ENCODE measurements around the gene CD6. TPM values are rescaled to one million over a fixed set of nuclear protein-coding genes. Genes with fewer than 3 reads are reported as not detected.

Gene CD6
- total and polyA plus RNA-seq, 10 of the 15 experiments (the other 5 are each of a cell fraction or from before 2014, with no cell fraction given), result 0.37 to 17.6 (median 6.2) TPM

DNA sequence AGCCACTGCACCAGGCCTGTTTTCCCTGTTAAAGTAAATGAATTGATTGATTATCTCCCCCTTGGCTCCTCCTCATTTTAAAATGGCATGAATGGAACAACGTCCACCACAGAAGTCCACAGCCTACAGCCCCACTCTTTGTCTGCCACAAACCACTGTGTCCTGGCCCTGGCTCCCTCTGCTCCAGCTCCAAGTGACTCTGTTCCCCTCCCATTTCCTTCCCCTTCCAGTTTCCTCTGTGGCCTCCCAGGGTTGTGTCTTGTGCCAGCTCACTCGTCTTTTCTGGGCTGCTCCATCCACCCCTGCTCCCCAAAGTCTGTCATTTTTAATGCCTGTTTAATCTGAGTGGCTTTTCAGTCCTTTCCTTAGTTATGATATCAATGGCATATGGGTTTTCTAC lies 78.4 kb downstream of the CD6 start:
- H3K27me3 ChIP-seq (replicated peaks in 1 of 2; ENCODE audit: control insufficient read depth in 2 of 2, insufficient read depth in 2 of 2, low read length in 1 of 2), result no peaks in the 10 kb centered on the region
- SMC1A ChIA-PET (ENCODE audit: uncharacterized antibody, unreplicated experiment), result interaction anchor here (2.2 kb wide), 1 partner anchor 8 kb away, joined by 13 read pairs; no protein-coding TSS in a partner anchor
- POLR2A ChIA-PET, result interaction anchor here (0.8 kb wide), 1 partner anchor 8 kb away, joined by 5 read pairs; no protein-coding TSS in a partner anchor
- no peak for TF ChIP-seq YBX1 (IDR thresholded peaks at IDR 0.05)
- TF ChIP-seq, protein P1, sequence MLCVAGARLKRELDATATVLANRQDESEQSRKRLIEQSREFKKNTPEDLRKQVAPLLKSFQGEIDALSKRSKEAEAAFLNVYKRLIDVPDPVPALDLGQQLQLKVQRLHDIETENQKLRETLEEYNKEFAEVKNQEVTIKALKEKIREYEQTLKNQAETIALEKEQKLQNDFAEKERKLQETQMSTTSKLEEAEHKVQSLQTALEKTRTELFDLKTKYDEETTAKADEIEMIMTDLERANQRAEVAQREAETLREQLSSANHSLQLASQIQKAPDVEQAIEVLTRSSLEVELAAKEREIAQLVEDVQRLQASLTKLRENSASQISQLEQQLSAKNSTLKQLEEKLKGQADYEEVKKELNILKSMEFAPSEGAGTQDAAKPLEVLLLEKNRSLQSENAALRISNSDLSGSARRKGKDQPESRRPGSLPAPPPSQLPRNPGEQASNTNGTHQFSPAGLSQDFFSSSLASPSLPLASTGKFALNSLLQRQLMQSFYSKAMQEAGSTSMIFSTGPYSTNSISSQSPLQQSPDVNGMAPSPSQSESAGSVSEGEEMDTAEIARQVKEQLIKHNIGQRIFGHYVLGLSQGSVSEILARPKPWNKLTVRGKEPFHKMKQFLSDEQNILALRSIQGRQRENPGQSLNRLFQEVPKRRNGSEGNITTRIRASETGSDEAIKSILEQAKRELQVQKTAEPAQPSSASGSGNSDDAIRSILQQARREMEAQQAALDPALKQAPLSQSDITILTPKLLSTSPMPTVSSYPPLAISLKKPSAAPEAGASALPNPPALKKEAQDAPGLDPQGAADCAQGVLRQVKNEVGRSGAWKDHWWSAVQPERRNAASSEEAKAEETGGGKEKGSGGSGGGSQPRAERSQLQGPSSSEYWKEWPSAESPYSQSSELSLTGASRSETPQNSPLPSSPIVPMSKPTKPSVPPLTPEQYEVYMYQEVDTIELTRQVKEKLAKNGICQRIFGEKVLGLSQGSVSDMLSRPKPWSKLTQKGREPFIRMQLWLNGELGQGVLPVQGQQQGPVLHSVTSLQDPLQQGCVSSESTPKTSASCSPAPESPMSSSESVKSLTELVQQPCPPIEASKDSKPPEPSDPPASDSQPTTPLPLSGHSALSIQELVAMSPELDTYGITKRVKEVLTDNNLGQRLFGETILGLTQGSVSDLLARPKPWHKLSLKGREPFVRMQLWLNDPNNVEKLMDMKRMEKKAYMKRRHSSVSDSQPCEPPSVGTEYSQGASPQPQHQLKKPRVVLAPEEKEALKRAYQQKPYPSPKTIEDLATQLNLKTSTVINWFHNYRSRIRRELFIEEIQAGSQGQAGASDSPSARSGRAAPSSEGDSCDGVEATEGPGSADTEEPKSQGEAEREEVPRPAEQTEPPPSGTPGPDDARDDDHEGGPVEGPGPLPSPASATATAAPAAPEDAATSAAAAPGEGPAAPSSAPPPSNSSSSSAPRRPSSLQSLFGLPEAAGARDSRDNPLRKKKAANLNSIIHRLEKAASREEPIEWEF (IDR thresholded peaks at IDR 0.05; ENCODE audit: insufficient replicate concordance, low read depth, low read length), result no peak
- H3K36me3 ChIP-seq (ENCODE audit: control insufficient read depth in 2 of 2, insufficient read depth in 2 of 2, low read length in 1 of 2), result 0 out of 4 replicates have a peak, but pooled peaks cover 0 to 2% of the 10 kb centered on the region in 2 experiments
- RAD21 ChIA-PET (ENCODE audit: unreplicated experiment), result no interaction called here
- H3K79me2 ChIP-seq (ENCODE audit: control insufficient read depth, insufficient read depth, low read length), result no peaks in the 10 kb centered on the region
- BruUV-seq (replicated peaks), result no TSS peak
- H3K9ac ChIP-seq (ENCODE audit: control insufficient read depth, insufficient read depth, low read length), result no peak overlapping the region
- no peak overlapping the region for H2AFZ ChIP-seq (ENCODE audit: control insufficient read depth, low read depth, low read length)
- no peak overlapping the region for H3K4me2 ChIP-seq (ENCODE audit: control insufficient read depth, insufficient read depth)
- in situ Hi-C loops (cut with MboI) (no loop called here), intact Hi-C loops (cut with micrococcal nuclease; ENCODE audit: unreplicated experiment) (no loop called here)
- H3K4me3 ChIP-seq, result no peak overlapping the region
- DNase-seq (ENCODE audit: low read depth, low spot score) (no peak), FAIRE-seq (no peak), ATAC-seq (no peak)
- no peaks in the 10 kb centered on the region for H3K9me3 ChIP-seq (replicated peaks; ENCODE audit: control insufficient read depth, insufficient read depth, low read length)
- WGBS (ENCODE audit: insufficient coverage, insufficient replicate concordance, low lambda C conversion rate, missing lambda C conversion rate), result 0% methylated on average over 2 of the region's 2 CpGs
- H3K27ac ChIP-seq (ENCODE audit: control insufficient read depth, insufficient read depth), result no peak overlapping the region
- H3K4me1 ChIP-seq (ENCODE audit: control insufficient read depth, insufficient read depth, low read length), result no peaks in the 10 kb centered on the region
- H4K20me1 ChIP-seq (ENCODE audit: control insufficient read depth, insufficient read depth), result no peaks in the 10 kb centered on the region
- CTCF ChIA-PET, result no interaction called here
